ENCODE data around the gene TTC27.

TTC27 gene

GRCh38 chr2:32716598-32716997 lies 88.7 kb downstream of the TTC27 start:
- DNase-seq (ENCODE audit: extremely low spot score): no peak
- POLR2A ChIA-PET: no interaction called here
- CTCF ChIA-PET: no interaction called here
- TF ChIP-seq SP1 (IDR thresholded peaks at IDR 0.05) (no peak), FOXM1 (IDR thresholded peaks at IDR 0.05; ENCODE audit: borderline replicate concordance) (no peak), CTBP1 (IDR thresholded peaks at IDR 0.05; ENCODE audit: borderline replicate concordance) (no peak), NFRKB (IDR thresholded peaks at IDR 0.05) (no peak), LEF1 (IDR thresholded peaks at IDR 0.05; ENCODE audit: borderline replicate concordance) (no peak), BHLHE40 (IDR thresholded peaks at IDR 0.05; ENCODE audit: borderline replicate concordance) (no peak), SUZ12 (IDR thresholded peaks at IDR 0.05) (no peak), FOXK2 (IDR thresholded peaks at IDR 0.05) (no peak), L3MBTL2 (conservative IDR thresholded peaks at IDR 0.05) (no peak), ELF4 (IDR thresholded peaks at IDR 0.05) (no peak)
- TF ChIP-seq, protein P1, sequence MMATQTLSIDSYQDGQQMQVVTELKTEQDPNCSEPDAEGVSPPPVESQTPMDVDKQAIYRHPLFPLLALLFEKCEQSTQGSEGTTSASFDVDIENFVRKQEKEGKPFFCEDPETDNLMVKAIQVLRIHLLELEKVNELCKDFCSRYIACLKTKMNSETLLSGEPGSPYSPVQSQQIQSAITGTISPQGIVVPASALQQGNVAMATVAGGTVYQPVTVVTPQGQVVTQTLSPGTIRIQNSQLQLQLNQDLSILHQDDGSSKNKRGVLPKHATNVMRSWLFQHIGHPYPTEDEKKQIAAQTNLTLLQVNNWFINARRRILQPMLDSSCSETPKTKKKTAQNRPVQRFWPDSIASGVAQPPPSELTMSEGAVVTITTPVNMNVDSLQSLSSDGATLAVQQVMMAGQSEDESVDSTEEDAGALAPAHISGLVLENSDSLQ (IDR thresholded peaks at IDR 0.05): no peak

DNA sequence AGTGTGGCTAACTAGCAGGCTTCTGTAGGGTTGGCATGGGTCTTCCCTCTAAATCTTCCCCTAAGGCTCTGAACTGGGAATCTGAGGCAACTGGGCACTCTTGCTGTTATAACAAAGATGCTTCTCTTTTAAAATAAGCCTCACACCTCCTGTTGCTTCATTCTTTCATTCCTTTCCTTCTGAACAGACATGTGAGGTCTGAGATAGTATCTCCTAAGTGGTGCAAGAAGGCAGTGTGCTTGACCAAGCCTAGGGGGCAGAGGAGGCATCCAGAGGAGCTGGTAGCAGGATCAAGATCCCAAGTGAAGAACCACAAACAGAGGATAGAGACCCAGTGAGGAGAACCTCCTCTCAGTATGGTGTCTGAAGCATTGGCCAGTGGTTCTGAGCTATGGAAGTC lies 90.9 kb downstream of the TTC27 start:
- ChIA-PET CTCF (no interaction called here), POLR2A (no interaction called here)
- TF ChIP-seq ARNT (IDR thresholded peaks at IDR 0.05) (no peak), NFRKB (IDR thresholded peaks at IDR 0.05) (no peak), SP1 (IDR thresholded peaks at IDR 0.05) (no peak), FOXM1 (IDR thresholded peaks at IDR 0.05; ENCODE audit: borderline replicate concordance) (no peak), TARDBP (IDR thresholded peaks at IDR 0.05) (no peak), LEF1 (IDR thresholded peaks at IDR 0.05; ENCODE audit: borderline replicate concordance) (no peak), CTBP1 (IDR thresholded peaks at IDR 0.05; ENCODE audit: borderline replicate concordance) (no peak), HDGF (IDR thresholded peaks at IDR 0.05; ENCODE audit: borderline replicate concordance) (no peak), L3MBTL2 (conservative IDR thresholded peaks at IDR 0.05) (no peak), ELF4 (IDR thresholded peaks at IDR 0.05) (no peak), FOXA1 (IDR thresholded peaks at IDR 0.05) (no peak), FOXK2 (IDR thresholded peaks at IDR 0.05) (no peak), ZNF384 (IDR thresholded peaks at IDR 0.05) (no peak), BHLHE40 (IDR thresholded peaks at IDR 0.05; ENCODE audit: borderline replicate concordance) (no peak), SUZ12 (IDR thresholded peaks at IDR 0.05) (no peak)
- no peak for DNase-seq (ENCODE audit: extremely low spot score)

- ChIA-PET CTCF (no interaction called here), POLR2A (no interaction called here)
- no peak for DNase-seq (ENCODE audit: extremely low spot score)
- TF ChIP-seq SP1 (IDR thresholded peaks at IDR 0.05) (no peak), ARNT (IDR thresholded peaks at IDR 0.05) (no peak), HDGF (IDR thresholded peaks at IDR 0.05; ENCODE audit: borderline replicate concordance) (no peak), LEF1 (IDR thresholded peaks at IDR 0.05; ENCODE audit: borderline replicate concordance) (no peak), FOXA1 (IDR thresholded peaks at IDR 0.05) (no peak), BHLHE40 (IDR thresholded peaks at IDR 0.05; ENCODE audit: borderline replicate concordance) (no peak), NFRKB (IDR thresholded peaks at IDR 0.05) (no peak), SUZ12 (IDR thresholded peaks at IDR 0.05) (no peak)
- TF ChIP-seq, protein P1 (IDR thresholded peaks at IDR 0.05): no peak
Observed at GRCh38 chr2:32719430-32719829, 91.6 kb downstream of the TTC27 start.

DNA sequence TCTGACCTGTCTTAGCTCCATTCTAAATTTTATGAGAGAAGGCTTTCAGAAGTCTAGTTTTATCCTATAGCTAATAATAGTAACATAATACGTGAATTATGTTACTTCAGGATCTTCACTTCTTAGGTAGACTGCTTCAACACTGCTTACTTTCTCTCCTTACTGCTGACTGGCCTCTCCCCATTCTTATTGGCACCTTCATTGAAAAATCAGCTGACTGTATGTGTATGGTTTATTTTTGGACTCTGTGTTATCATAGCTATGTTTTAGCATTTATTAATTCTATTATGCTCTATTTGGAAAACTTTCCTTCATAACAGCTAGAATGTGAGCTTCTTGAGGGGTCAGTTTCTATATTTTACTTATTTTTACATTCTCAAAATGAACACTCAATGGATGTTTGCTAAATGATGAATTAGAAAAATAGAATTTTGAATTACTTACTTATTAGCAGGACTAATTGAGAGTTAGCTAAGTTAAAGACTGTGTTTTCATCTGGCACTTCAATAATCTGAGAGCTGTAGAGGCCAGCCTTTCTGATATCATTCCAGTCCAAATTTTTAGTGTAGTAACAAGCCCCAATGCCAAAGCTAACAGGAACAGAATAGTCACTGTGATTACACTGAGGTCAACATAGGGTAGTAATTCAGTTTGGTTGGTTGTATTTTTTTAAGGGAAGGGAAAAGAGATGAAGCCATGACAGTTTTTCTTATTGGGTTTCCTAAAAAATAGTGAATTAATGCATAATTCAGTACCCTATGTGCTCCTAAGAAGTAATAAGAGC lies 92.3 kb downstream of the TTC27 start:
- ChIA-PET CTCF (interaction anchor here (0.5 kb wide), 1 partner anchor 45 kb away, joined by 4 read pairs; no protein-coding TSS in a partner anchor), POLR2A (no interaction called here)
- TF ChIP-seq ELF4 (IDR thresholded peaks at IDR 0.05) (no peak), TARDBP (IDR thresholded peaks at IDR 0.05) (no peak), LEF1 (IDR thresholded peaks at IDR 0.05; ENCODE audit: borderline replicate concordance) (no peak), FOXM1 (IDR thresholded peaks at IDR 0.05; ENCODE audit: borderline replicate concordance) (no peak)
- no peak for DNase-seq (ENCODE audit: extremely low spot score)

GRCh38 chr2:32720771-32721170 lies 92.9 kb downstream of the TTC27 start:
- TF ChIP-seq FOXM1 (IDR thresholded peaks at IDR 0.05; ENCODE audit: borderline replicate concordance) (no peak), ZNF384 (IDR thresholded peaks at IDR 0.05) (no peak), LEF1 (IDR thresholded peaks at IDR 0.05; ENCODE audit: borderline replicate concordance) (no peak), FOXA1 (IDR thresholded peaks at IDR 0.05) (no peak), TARDBP (IDR thresholded peaks at IDR 0.05) (no peak)
- CTCF ChIA-PET: no interaction called here
- no peak for DNase-seq (ENCODE audit: extremely low spot score)
- POLR2A ChIA-PET: no interaction called here

- TF ChIP-seq, protein P1 (IDR thresholded peaks at IDR 0.05): no peak
- TF ChIP-seq LEF1 (IDR thresholded peaks at IDR 0.05; ENCODE audit: borderline replicate concordance) (no peak), ZNF384 (IDR thresholded peaks at IDR 0.05) (no peak), NFRKB (IDR thresholded peaks at IDR 0.05) (no peak), CTBP1 (IDR thresholded peaks at IDR 0.05; ENCODE audit: borderline replicate concordance) (no peak), L3MBTL2 (conservative IDR thresholded peaks at IDR 0.05) (no peak), FOXA1 (IDR thresholded peaks at IDR 0.05) (no peak), ARNT (IDR thresholded peaks at IDR 0.05) (no peak), BHLHE40 (IDR thresholded peaks at IDR 0.05; ENCODE audit: borderline replicate concordance) (no peak), ELF4 (IDR thresholded peaks at IDR 0.05) (no peak), SP1 (IDR thresholded peaks at IDR 0.05) (no peak), FOXK2 (IDR thresholded peaks at IDR 0.05) (no peak), FOXM1 (IDR thresholded peaks at IDR 0.05; ENCODE audit: borderline replicate concordance) (no peak)
- POLR2A ChIA-PET: no interaction called here
- CTCF ChIA-PET: no interaction called here
- no peak for DNase-seq (ENCODE audit: extremely low spot score)
Observed at GRCh38 chr2:32721376-32721775, 93.5 kb downstream of the TTC27 start.

Data from HEK293T (cell line).